ENCODE data around the gene HELZ. TPM values are rescaled to one million over a fixed set of nuclear protein-coding genes. Genes with fewer than 3 reads are reported as not detected.

The HELZ gene
- total RNA-seq, 1 experiment from 2014 or later: 31.3 TPM

GRCh38 chr17:67123699-67124098 lies 121.3 kb downstream of the HELZ start:
- Histone ChIP-seq H3F3A (ENCODE audit: low read length, unreplicated experiment) (no peaks in the 10 kb centered on the region), H3K9me2 (replicated peaks; ENCODE audit: low read length) (no peaks in the 10 kb centered on the region), H3K4me1 (ENCODE audit: insufficient read depth, low read length) (no peaks in the 10 kb centered on the region), H3K4me3 (ENCODE audit: low read length) (no peak overlapping the region), H3K27me3 (ENCODE audit: low read length) (no peaks in the 10 kb centered on the region), H2AFZ (ENCODE audit: low read length) (no peak overlapping the region), H3K4me2 (ENCODE audit: low read length) (no peak overlapping the region), H3K9ac (ENCODE audit: low read length) (no peak overlapping the region), H4K20me1 (ENCODE audit: low read length) (no peaks in the 10 kb centered on the region), H3K27ac (ENCODE audit: low read length) (no peak overlapping the region), H3K79me2 (ENCODE audit: low read length) (no peaks in the 10 kb centered on the region), H3K36me3 (ENCODE audit: low read depth, low read length) (peaks cover 34% of the 10 kb centered on the region; the same call in 1 of the 2 replicates), H3K9me3 (ENCODE audit: low read length) (no peaks in the 10 kb centered on the region)
- ChIA-PET CTCF (no interaction called here), POLR2A (ENCODE audit: unreplicated experiment) (no interaction called here)
- ATAC-seq (no peak), DNase-seq (no peak)
- no peak for TF ChIP-seq CTCF (conservative IDR thresholded peaks at IDR 0.05; ENCODE audit: low read depth, low read length)
- no peak for TF ChIP-seq EZH2phosphoT487 (IDR thresholded peaks at IDR 0.05; ENCODE audit: borderline replicate concordance, low read length)
- TF ChIP-seq EZH2 (IDR thresholded peaks at IDR 0.05; ENCODE audit: low read length, unreplicated experiment): no peak
- intact Hi-C loops (cut with micrococcal nuclease): no loop called here
- no TSS peak for BruUV-seq (replicated peaks)

GRCh38 chr17:67121316-67121891 lies 123.6 kb downstream of the HELZ start:
- peaks cover 32% of the 10 kb centered on the region; the same call in 1 of the 2 replicates for H3K36me3 ChIP-seq (ENCODE audit: low read depth, low read length)
- H3K79me2 ChIP-seq (ENCODE audit: low read length): no peaks in the 10 kb centered on the region
- no peaks in the 10 kb centered on the region for H3F3A ChIP-seq (ENCODE audit: low read length, unreplicated experiment)
- H3K9ac ChIP-seq (ENCODE audit: low read length): no peak overlapping the region
- H3K9me3 ChIP-seq (ENCODE audit: low read length): no peaks in the 10 kb centered on the region
- no peaks in the 10 kb centered on the region for H3K27me3 ChIP-seq (ENCODE audit: low read length)
- no peak overlapping the region for H3K27ac ChIP-seq (ENCODE audit: low read length)
- TF ChIP-seq EZH2phosphoT487 (IDR thresholded peaks at IDR 0.05; ENCODE audit: borderline replicate concordance, low read length): no peak
- ATAC-seq (no peak), DNase-seq (no peak)
- POLR2A ChIA-PET (ENCODE audit: unreplicated experiment): no interaction called here
- H3K4me1 ChIP-seq (ENCODE audit: insufficient read depth, low read length): no peaks in the 10 kb centered on the region
- no peaks in the 10 kb centered on the region for H4K20me1 ChIP-seq (ENCODE audit: low read length)
- H2AFZ ChIP-seq (ENCODE audit: low read length): no peak overlapping the region
- CTCF ChIA-PET: no interaction called here
- H3K4me3 ChIP-seq (ENCODE audit: low read length): no peak overlapping the region
- H3K4me2 ChIP-seq (ENCODE audit: low read length): no peak overlapping the region
- no peaks in the 10 kb centered on the region for H3K9me2 ChIP-seq (replicated peaks; ENCODE audit: low read length)
- intact Hi-C loops (cut with micrococcal nuclease): no loop called here
- BruUV-seq (replicated peaks): no TSS peak

- ATAC-seq (no peak), DNase-seq (no peak)
- ChIA-PET POLR2A (ENCODE audit: unreplicated experiment) (no interaction called here), CTCF (no interaction called here)
- H3K9me2 ChIP-seq (replicated peaks; ENCODE audit: low read length): no peaks in the 10 kb centered on the region
- H3K9ac ChIP-seq (ENCODE audit: low read length): no peak overlapping the region
- H3K79me2 ChIP-seq (ENCODE audit: low read length): no peaks in the 10 kb centered on the region
- BruUV-seq (replicated peaks): no TSS peak
- H3K9me3 ChIP-seq (ENCODE audit: low read length): no peaks in the 10 kb centered on the region
- no peak overlapping the region for H3K4me3 ChIP-seq (ENCODE audit: low read length)
- no peak for TF ChIP-seq CTCF (conservative IDR thresholded peaks at IDR 0.05; ENCODE audit: low read depth, low read length)
- TF ChIP-seq EZH2phosphoT487 (IDR thresholded peaks at IDR 0.05; ENCODE audit: borderline replicate concordance, low read length): no peak
- no peak for TF ChIP-seq EZH2 (IDR thresholded peaks at IDR 0.05; ENCODE audit: low read length, unreplicated experiment)
- no peak overlapping the region for H3K27ac ChIP-seq (ENCODE audit: low read length)
- H3K36me3 ChIP-seq (ENCODE audit: low read depth, low read length): peaks cover 34% of the 10 kb centered on the region; the same call in 1 of the 2 replicates
- H4K20me1 ChIP-seq (ENCODE audit: low read length): no peaks in the 10 kb centered on the region
- H2AFZ ChIP-seq (ENCODE audit: low read length): no peak overlapping the region
- no peaks in the 10 kb centered on the region for H3K27me3 ChIP-seq (ENCODE audit: low read length)
- intact Hi-C loops (cut with micrococcal nuclease): no loop called here
- H3K4me2 ChIP-seq (ENCODE audit: low read length): no peak overlapping the region
- no peaks in the 10 kb centered on the region for H3F3A ChIP-seq (ENCODE audit: low read length, unreplicated experiment)
- H3K4me1 ChIP-seq (ENCODE audit: insufficient read depth, low read length): no peaks in the 10 kb centered on the region
These were observed 125.9 kb downstream of the HELZ start for GRCh38 chr17:67119102-67119501.

Measured in PC-3 (cell line).